ENCODE results near the gene RPL23.

DNA sequence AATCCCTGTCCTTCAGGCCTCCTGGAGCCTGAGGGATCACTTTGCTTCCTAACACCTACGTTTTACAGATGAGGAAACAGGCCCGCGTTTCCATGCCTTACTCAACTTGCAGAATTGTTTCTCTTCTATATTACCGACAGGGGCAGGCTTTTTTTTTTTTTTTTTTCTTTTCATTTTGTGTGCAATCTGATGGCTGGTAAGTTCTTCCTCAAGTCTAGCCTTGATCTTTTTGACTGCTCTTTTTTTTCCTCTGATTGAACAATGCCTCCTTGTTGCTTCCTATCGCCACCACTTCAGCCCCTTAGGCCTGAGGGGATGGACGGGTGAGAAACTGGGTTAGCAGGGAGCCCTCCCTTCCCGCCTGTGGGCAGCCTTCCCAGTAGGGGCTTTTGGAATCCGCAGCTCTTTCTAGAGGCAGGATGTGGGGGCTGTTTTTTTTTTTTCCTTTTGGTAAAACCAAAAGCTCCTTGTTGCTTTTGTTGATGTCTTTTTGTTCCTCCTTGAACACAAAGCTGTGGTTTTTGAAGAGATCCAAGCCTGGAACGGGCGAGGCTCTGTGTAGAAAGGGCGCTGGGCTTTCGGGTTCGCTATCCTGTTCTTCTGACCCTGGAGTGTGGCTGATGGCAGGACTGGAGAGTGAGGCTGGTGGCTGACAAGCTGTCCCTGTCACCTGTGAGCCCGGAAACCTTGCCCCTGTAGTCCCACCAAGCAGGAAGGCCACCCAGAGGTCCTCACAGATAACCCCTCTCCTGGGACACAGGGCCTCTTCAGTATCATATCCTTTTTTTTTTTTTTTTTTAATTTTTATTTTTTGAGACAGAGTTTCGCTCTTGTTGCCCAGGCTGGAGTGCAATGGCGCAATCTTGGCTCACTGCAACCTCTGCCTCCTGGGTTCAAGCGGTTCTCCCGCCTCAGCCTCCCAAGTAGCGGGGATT lies 30.3 kb upstream of the RPL23 start:
- TF ChIP-seq POLR2A (IDR thresholded peaks at IDR 0.05): no peak
- TF ChIP-seq EP300 (IDR thresholded peaks at IDR 0.05): no peak
